ENCODE results near the gene PTEN. TPM values are rescaled to one million over a fixed set of nuclear protein-coding genes. Genes with fewer than 3 reads are reported as not detected.

Gene PTEN
- total and polyA plus RNA-seq, 2 experiments from 2014 or later: 32.8 to 128 TPM

- TF ChIP-seq, protein P1, sequence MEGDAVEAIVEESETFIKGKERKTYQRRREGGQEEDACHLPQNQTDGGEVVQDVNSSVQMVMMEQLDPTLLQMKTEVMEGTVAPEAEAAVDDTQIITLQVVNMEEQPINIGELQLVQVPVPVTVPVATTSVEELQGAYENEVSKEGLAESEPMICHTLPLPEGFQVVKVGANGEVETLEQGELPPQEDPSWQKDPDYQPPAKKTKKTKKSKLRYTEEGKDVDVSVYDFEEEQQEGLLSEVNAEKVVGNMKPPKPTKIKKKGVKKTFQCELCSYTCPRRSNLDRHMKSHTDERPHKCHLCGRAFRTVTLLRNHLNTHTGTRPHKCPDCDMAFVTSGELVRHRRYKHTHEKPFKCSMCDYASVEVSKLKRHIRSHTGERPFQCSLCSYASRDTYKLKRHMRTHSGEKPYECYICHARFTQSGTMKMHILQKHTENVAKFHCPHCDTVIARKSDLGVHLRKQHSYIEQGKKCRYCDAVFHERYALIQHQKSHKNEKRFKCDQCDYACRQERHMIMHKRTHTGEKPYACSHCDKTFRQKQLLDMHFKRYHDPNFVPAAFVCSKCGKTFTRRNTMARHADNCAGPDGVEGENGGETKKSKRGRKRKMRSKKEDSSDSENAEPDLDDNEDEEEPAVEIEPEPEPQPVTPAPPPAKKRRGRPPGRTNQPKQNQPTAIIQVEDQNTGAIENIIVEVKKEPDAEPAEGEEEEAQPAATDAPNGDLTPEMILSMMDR (IDR thresholded peaks at IDR 0.05; ENCODE audit: poor library complexity): no peak
- TF ChIP-seq EZH2 (IDR thresholded peaks at IDR 0.05; ENCODE audit: borderline replicate concordance): no peak
- TF ChIP-seq EZH2phosphoT487 (IDR thresholded peaks at IDR 0.05; ENCODE audit: low read depth, severe bottlenecking, unreplicated experiment): no peak
- Histone ChIP-seq H3K4me1 (ENCODE audit: insufficient read depth) (no peaks in the 10 kb centered on the region), H3K9me2 (replicated peaks; ENCODE audit: insufficient read depth) (no peaks in the 10 kb centered on the region), H3K4me3 (no peak overlapping the region), H3K79me2 (peaks cover 19% of the 10 kb centered on the region), H4K20me1 (ENCODE audit: insufficient read depth, poor library complexity, severe bottlenecking) (no peaks in the 10 kb centered on the region), H3K9me3 (ENCODE audit: low read depth) (no peaks in the 10 kb centered on the region), H3K27me3 (no peaks in the 10 kb centered on the region), H3K27ac (no peak overlapping the region), H3K36me3 (replicated peaks; ENCODE audit: insufficient read depth, low read depth) (no peaks in the 10 kb centered on the region), H3K4me2 (no peak overlapping the region), H2AFZ (no peak overlapping the region)
- no peak for DNase-seq (ENCODE audit: low spot score)
- 50% methylated on average over 2 of the region's 2 CpGs for WGBS (ENCODE audit: low lambda C conversion rate, missing lambda C conversion rate)
Observed at GRCh38 chr10:87952612-87953011, 89.2 kb downstream of the PTEN start.

DNA sequence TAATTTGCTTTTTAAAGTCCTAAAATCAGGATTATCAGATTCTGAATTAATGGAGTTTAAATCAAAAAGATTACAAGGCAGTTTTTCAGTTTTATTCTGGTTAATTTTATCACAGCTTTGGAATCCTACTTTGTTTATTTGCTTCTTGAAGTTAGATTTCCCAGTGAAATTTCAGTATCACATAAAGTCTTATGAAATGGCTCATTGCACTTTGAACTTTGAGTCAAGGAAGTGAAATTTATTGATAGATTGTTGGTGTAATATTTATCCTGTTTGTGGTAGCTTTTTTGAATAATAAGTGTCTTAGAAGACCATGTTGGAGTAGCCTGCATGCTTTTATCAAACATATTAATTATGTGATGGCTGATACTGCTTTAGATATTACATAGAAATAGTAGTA, 92.6 kb downstream of the PTEN start:
- H3K4me2 ChIP-seq: no peak overlapping the region
- no peak overlapping the region for H3K4me3 ChIP-seq
- no peaks in the 10 kb centered on the region for H3K27me3 ChIP-seq
- H4K20me1 ChIP-seq (ENCODE audit: insufficient read depth, poor library complexity, severe bottlenecking): no peaks in the 10 kb centered on the region
- DNase-seq (ENCODE audit: low spot score): no peak
- H3K36me3 ChIP-seq (replicated peaks; ENCODE audit: insufficient read depth, low read depth): no peaks in the 10 kb centered on the region
- H3K79me2 ChIP-seq: peaks cover 13% of the 10 kb centered on the region
- no peaks in the 10 kb centered on the region for H3K4me1 ChIP-seq (ENCODE audit: insufficient read depth)
- no peaks in the 10 kb centered on the region for H3K9me2 ChIP-seq (replicated peaks; ENCODE audit: insufficient read depth)
- H2AFZ ChIP-seq: no peak overlapping the region
- no peak overlapping the region for H3K27ac ChIP-seq
- TF ChIP-seq EZH2 (IDR thresholded peaks at IDR 0.05; ENCODE audit: borderline replicate concordance): no peak
- TF ChIP-seq, protein P1 (IDR thresholded peaks at IDR 0.05; ENCODE audit: poor library complexity): no peak
- TF ChIP-seq EZH2phosphoT487 (IDR thresholded peaks at IDR 0.05; ENCODE audit: low read depth, severe bottlenecking, unreplicated experiment): no peak
- no peaks in the 10 kb centered on the region for H3K9me3 ChIP-seq (ENCODE audit: low read depth)

DNA sequence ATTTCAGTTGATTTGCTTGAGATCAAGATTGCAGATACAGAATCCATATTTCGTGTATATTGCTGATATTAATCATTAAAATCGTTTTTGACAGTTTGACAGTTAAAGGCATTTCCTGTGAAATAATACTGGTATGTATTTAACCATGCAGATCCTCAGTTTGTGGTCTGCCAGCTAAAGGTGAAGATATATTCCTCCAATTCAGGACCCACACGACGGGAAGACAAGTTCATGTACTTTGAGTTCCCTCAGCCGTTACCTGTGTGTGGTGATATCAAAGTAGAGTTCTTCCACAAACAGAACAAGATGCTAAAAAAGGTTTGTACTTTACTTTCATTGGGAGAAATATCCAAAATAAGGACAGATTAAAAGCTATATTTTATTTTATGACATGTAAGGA, 94.3 kb downstream of the PTEN start:
- Histone ChIP-seq H4K20me1 (ENCODE audit: insufficient read depth, poor library complexity, severe bottlenecking) (no peaks in the 10 kb centered on the region), H3K36me3 (replicated peaks; ENCODE audit: insufficient read depth, low read depth) (no peaks in the 10 kb centered on the region), H3K4me1 (ENCODE audit: insufficient read depth) (no peaks in the 10 kb centered on the region), H3K27me3 (no peaks in the 10 kb centered on the region), H3K4me3 (no peak overlapping the region), H3K27ac (no peak overlapping the region), H3K79me2 (peaks cover 7% of the 10 kb centered on the region), H2AFZ (no peak overlapping the region), H3K9me2 (replicated peaks; ENCODE audit: insufficient read depth) (no peaks in the 10 kb centered on the region), H3K9me3 (ENCODE audit: low read depth) (no peaks in the 10 kb centered on the region), H3K4me2 (no peak overlapping the region)
- TF ChIP-seq, protein P1 (IDR thresholded peaks at IDR 0.05; ENCODE audit: poor library complexity): no peak
- no peak for TF ChIP-seq EZH2phosphoT487 (IDR thresholded peaks at IDR 0.05; ENCODE audit: low read depth, severe bottlenecking, unreplicated experiment)
- TF ChIP-seq EZH2 (IDR thresholded peaks at IDR 0.05; ENCODE audit: borderline replicate concordance): no peak
- WGBS (ENCODE audit: low lambda C conversion rate, missing lambda C conversion rate): 94% methylated on average over 5 of the region's 5 CpGs
- no peak for DNase-seq (ENCODE audit: low spot score)

- 84% methylated on average over 4 of the region's 4 CpGs for WGBS (ENCODE audit: low lambda C conversion rate, missing lambda C conversion rate)
- no peak overlapping the region for H3K27ac ChIP-seq
Observed at GRCh38 chr10:87960230-87960629, 96.8 kb downstream of the PTEN start.

More at GRCh38 chr10:87960230-87960629, 96.8 kb downstream of the PTEN start:
- Histone ChIP-seq H4K20me1 (ENCODE audit: insufficient read depth, poor library complexity, severe bottlenecking) (no peaks in the 10 kb centered on the region), H3K27me3 (no peaks in the 10 kb centered on the region), H3K9me2 (replicated peaks; ENCODE audit: insufficient read depth) (no peaks in the 10 kb centered on the region), H3K36me3 (replicated peaks; ENCODE audit: insufficient read depth, low read depth) (no peaks in the 10 kb centered on the region), H3K79me2 (peaks cover 4% of the 10 kb centered on the region), H3K4me2 (no peak overlapping the region), H3K4me3 (no peak overlapping the region), H3K9me3 (ENCODE audit: low read depth) (no peaks in the 10 kb centered on the region), H2AFZ (no peak overlapping the region), H3K4me1 (ENCODE audit: insufficient read depth) (no peaks in the 10 kb centered on the region)
- DNase-seq (ENCODE audit: low spot score): no peak
- TF ChIP-seq, protein P1 (IDR thresholded peaks at IDR 0.05; ENCODE audit: poor library complexity): no peak
- TF ChIP-seq EZH2phosphoT487 (IDR thresholded peaks at IDR 0.05; ENCODE audit: low read depth, severe bottlenecking, unreplicated experiment): no peak
- TF ChIP-seq EZH2 (IDR thresholded peaks at IDR 0.05; ENCODE audit: borderline replicate concordance): no peak

Measured in hepatocyte (in vitro differentiated cells).